GM18907 (cell line): ENCODE measurements around the gene RRP36.

Experiments
- ATAC-seq: cut with Tn5 transposase; IDR thresholded peaks from one replicate; pipeline ENCODE4 v1.9.1; 2021; ENCODE audit warnings: mild to moderate bottlenecking, moderate library complexity; ENCODE audit not compliant: unreplicated experiment

RRP36 gene

GRCh38 chr6:43006251-43006650, 15.2 kb upstream of the RRP36 start:
- ATAC-seq, result no peak

- no peak for ATAC-seq
Observed at GRCh38 chr6:43007126-43007525, 14.3 kb upstream of the RRP36 start.

GRCh38 chr6:43009124-43009523, 12.3 kb upstream of the RRP36 start:
- no peak for ATAC-seq

- ATAC-seq, result no peak
Observed at GRCh38 chr6:43011207-43011606, 10.2 kb upstream of the RRP36 start.

GRCh38 chr6:43012364-43012763, 9.1 kb upstream of the RRP36 start:
- no peak for ATAC-seq

GRCh38 chr6:43013097-43013842, 8.2 kb upstream of the RRP36 start:
- ATAC-seq, result peak; percentile 1

- ATAC-seq, result peak; percentile 90
Observed at GRCh38 chr6:43013843-43014433, 7.5 kb upstream of the RRP36 start, which contains the start of the genes KLHDC3 and MEA1. Gene KLHDC3, plus strand, starts transcription at chr6:43014249. Its CDS starts 2,944 bp downstream, at chr6:43017193. Gene MEA1, minus strand, starts transcription at chr6:43013946. Its CDS starts 133 bp downstream, at chr6:43013813.

GRCh38 chr6:43014434-43014909, 7.0 kb upstream of the RRP36 start:
- no peak for ATAC-seq

- ATAC-seq, result no peak
Observed at GRCh38 chr6:43016176-43016942, 5.1 kb upstream of the RRP36 start.

- ATAC-seq, result no peak
Observed at GRCh38 chr6:43016943-43017334, 4.5 kb upstream of the RRP36 start.

GRCh38 chr6:43019152-43019551, 2.3 kb upstream of the RRP36 start:
- no peak for ATAC-seq

GRCh38 chr6:43020052-43020705, 1.2 kb upstream of the RRP36 start:
- ATAC-seq, result no peak

GRCh38 chr6:43020847-43021246, 576 bp upstream of the RRP36 start:
- no peak for ATAC-seq

GRCh38 chr6:43024436-43024835, 3.0 kb downstream of the RRP36 start:
- no peak for ATAC-seq

- no peak for ATAC-seq
Observed at GRCh38 chr6:43026365-43026764, 4.9 kb downstream of the RRP36 start.

GRCh38 chr6:43029120-43029519, 7.7 kb downstream of the RRP36 start:
- no peak for ATAC-seq

GRCh38 chr6:43032326-43032725, 10.9 kb downstream of the RRP36 start:
- no peak for ATAC-seq

GRCh38 chr6:43033496-43034189, 12.2 kb downstream of the RRP36 start:
- ATAC-seq, result no peak

GRCh38 chr6:43034190-43034525, 12.7 kb downstream of the RRP36 start:
- no peak for ATAC-seq

GRCh38 chr6:43035495-43036194, 14.2 kb downstream of the RRP36 start:
- ATAC-seq, result no peak
